GM23248 (cell line): ENCODE data around the gene SNX5. TPM values are rescaled to one million over a fixed set of nuclear protein-coding genes. Genes with fewer than 3 reads are reported as not detected.

Experiments used
- DNase-seq: peaks from one replicate; pipeline ENCODE4 v3.0.0-alpha.2; 2015
- H2AFZ ChIP-seq: fragments of 200-600 bp; sonication (generic); 2 replicates; pipeline ENCODE4 v1.6.1; 2016; ENCODE audit warnings: antibody characterized with exemption
- H3F3A ChIP-seq: fragments of 200-600 bp; sonication (generic); 2 replicates; pipeline ENCODE4 v1.6.1; 2016; ENCODE audit warnings: mild to moderate bottlenecking, antibody characterized with exemption, mixed run types; ENCODE audit not compliant: insufficient read depth
- H3K27ac ChIP-seq: fragments of 200-600 bp; sonication (generic); 2 replicates; pipeline ENCODE4 v1.5.1; 2016; ENCODE audit warnings: mild to moderate bottlenecking
- H3K27me3 ChIP-seq: fragments of 200-600 bp; sonication (generic); replicated peaks from 2 replicates; pipeline ENCODE4 v1.6.1; 2016; ENCODE audit warnings: mild to moderate bottlenecking; ENCODE audit not compliant: insufficient read depth
- H3K36me3 ChIP-seq: fragments of 200-600 bp; sonication (generic); 2 replicates; pipeline ENCODE4 v1.6.1; 2016; ENCODE audit warnings: low read depth, mild to moderate bottlenecking
- H3K4me1 ChIP-seq: fragments of 200-600 bp; sonication (generic); 2 replicates; pipeline ENCODE4 v1.6.1; 2016; ENCODE audit warnings: mild to moderate bottlenecking; ENCODE audit not compliant: insufficient read depth
- H3K4me2 ChIP-seq: fragments of 200-600 bp; sonication (generic); one replicate; pipeline ENCODE4 v1.6.1; 2016; ENCODE audit warnings: mild to moderate bottlenecking; ENCODE audit not compliant: unreplicated experiment
- H3K4me3 ChIP-seq: fragments of 200-600 bp; sonication (generic); 2 replicates; pipeline ENCODE4 v1.5.1; 2016; ENCODE audit warnings: mild to moderate bottlenecking
- H3K79me2 ChIP-seq: fragments of 200-600 bp; sonication (generic); 2 replicates; pipeline ENCODE4 v1.6.1; 2016; ENCODE audit warnings: mild to moderate bottlenecking; ENCODE audit not compliant: insufficient read depth
- H3K9ac ChIP-seq: fragments of 200-600 bp; sonication (generic); 2 replicates; pipeline ENCODE4 v1.6.1; 2016; ENCODE audit warnings: mild to moderate bottlenecking
- H3K9me2 ChIP-seq: fragments of 200-600 bp; sonication (generic); 2 replicates; pipeline ENCODE4 v1.6.1; 2016; ENCODE audit warnings: mixed run types, mild to moderate bottlenecking, moderate library complexity; ENCODE audit not compliant: insufficient read depth
- H3K9me3 ChIP-seq: fragments of 200-600 bp; sonication (generic); one replicate; pipeline ENCODE4 v1.6.1; 2017; ENCODE audit warnings: low read depth
- H4K20me1 ChIP-seq: fragments of 200-600 bp; sonication (generic); 2 replicates; pipeline ENCODE4 v1.6.0; 2016; ENCODE audit not compliant: insufficient read depth
- EZH2 ChIP-seq: fragments of 200-600 bp; sonication (generic); IDR thresholded peaks from 2 replicates; pipeline ENCODE4 v1.6.1; 2018; ENCODE audit warnings: antibody characterized with exemption, mild to moderate bottlenecking; ENCODE audit not compliant: insufficient read depth, poor library complexity, severe bottlenecking
- EZH2phosphoT487 ChIP-seq: fragments of 200-600 bp; sonication (generic); IDR thresholded peaks from 2 replicates; pipeline ENCODE4 v1.6.1; 2018; ENCODE audit warnings: antibody characterized with exemption, moderate library complexity, mild to moderate bottlenecking, low read depth; ENCODE audit not compliant: insufficient read depth
- WGBS, 2 experiments: methylation state at CpG; one replicate each; pipeline ENCODE4 v1.1.6; 2015 to 2017; ENCODE audit warnings: low lambda C conversion rate in 2 of 2, low coverage in 1 of 2; ENCODE audit errors: missing lambda C conversion rate in 2 of 2; 5-methylcytosine and 5-hydroxymethylcytosine counted together
- in situ Hi-C: fragments of 300-500 bp; cut with MboI; formaldehyde crosslinking; loops from 2 replicates; pipeline ENCODE4 v1.15.0; 2020
- polyA plus RNA-seq: library from polyadenylated mRNA; unstranded; fragments of >200 nt; fragmentation: Nextera tagmentation; extraction: Ambion mirVana; gene quantifications from 2 replicates; pipeline ENCODE4 v1.2.1, GENCODE V29; 2016
- total RNA-seq: library from RNA; depleted of rRNA; stranded (reverse); fragments of >200 nt; shearing (Covaris generic); gene quantifications from 2 replicates; pipeline ENCODE4 v1.2.3, GENCODE V29; 2014

SNX5 gene
- total and polyA plus RNA-seq, 2 experiments from 2014 or later, result 65.2 to 70.7 TPM

DNA sequence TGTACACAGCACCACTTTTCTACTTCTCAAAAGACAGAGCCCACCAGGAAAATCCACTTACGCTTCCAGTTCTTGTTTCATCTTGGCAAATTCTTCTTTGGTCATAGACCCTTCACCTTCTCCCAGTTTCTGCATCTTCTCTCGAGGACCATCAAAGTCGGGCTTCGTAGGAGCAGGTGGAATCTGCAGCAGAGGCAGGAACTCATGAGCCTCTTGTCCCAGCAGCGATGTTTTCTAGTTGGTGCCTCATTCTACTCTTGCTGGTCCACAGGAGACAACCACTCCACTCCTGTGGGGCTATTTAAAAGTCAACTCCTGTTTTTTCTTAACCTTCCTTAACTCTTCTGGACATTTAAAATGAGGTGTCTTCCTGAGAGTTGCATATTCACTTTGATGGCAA, 14.7 kb downstream of the SNX5 start:
- Histone ChIP-seq H3K9me3 (no peaks in the 10 kb centered on the region), H3K79me2 (peaks cover 100% of the 10 kb centered on the region), H3F3A (peaks cover 41% of the 10 kb centered on the region), H3K4me1 (peaks cover 17% of the 10 kb centered on the region), H3K27me3 (no peaks in the 10 kb centered on the region), H3K9ac (no peak overlapping the region), H3K27ac (no peak overlapping the region), H3K9me2 (no peaks in the 10 kb centered on the region), H3K4me3 (no peak overlapping the region), H3K4me2 (no peak overlapping the region), H3K36me3 (peaks cover 73% of the 10 kb centered on the region), H2AFZ (no peak overlapping the region), H4K20me1 (peaks cover 14% of the 10 kb centered on the region)
- in situ Hi-C loops, result no loop called here
- no peak for DNase-seq
- 98 to 99% methylated on average over 5 of the region's 5 CpGs for WGBS, 2 experiments
- TF ChIP-seq EZH2 (no peak), EZH2phosphoT487 (no peak)

DNA sequence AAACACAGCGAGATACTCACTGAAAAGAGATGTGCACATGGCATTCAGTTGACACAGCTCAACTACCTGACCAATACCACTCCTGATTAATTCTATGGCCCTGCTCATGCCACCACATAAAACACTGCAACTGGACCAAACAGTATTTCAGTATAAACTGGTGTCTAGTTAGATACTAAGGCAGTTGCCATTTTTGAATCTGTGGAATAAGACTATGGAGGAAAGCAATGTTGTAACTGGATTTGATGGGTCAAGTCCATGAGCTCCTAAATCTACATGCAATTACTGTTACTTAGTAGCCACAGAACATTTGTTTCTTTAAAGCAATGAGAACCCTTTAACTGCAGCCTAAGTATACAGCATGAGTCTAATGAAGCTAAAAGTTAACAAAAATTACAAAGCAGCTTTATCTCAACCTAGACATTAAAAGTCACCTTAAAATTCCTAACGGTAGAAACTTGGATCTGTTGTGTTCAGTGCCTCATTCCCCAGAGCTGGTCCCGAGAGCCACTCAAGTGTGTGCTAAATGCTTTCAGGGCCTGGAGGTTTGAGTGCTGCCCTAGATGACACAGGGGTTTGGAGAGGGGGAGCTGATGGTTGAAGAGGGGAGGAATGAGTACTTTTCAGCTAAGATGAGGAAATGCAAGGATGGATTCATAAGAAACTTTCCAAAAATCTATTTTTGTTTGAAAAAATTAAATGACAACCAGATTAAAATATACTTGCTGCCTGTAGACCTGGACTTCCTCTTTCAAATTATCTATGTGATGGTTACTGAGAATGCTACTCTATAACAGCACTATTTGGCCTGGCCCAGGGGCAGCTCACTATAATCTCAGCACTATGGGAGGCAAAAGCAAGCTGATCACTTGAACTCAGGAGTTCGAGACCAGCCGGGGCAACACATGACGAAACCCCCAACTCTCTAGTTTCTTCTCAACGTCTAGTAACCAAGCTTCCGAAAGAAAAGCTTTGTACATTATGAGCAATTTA, 15.6 kb downstream of the SNX5 start:
- H3K36me3 ChIP-seq, result peaks cover 82% of the 10 kb centered on the region
- no peak overlapping the region for H3K4me2 ChIP-seq
- peaks cover 7% of the 10 kb centered on the region for H3K4me1 ChIP-seq
- H3K9me3 ChIP-seq, result no peaks in the 10 kb centered on the region
- no peak overlapping the region for H3K27ac ChIP-seq
- no peak overlapping the region for H3K4me3 ChIP-seq
- no peak for DNase-seq
- TF ChIP-seq EZH2phosphoT487 (no peak), EZH2 (no peak)
- H3K27me3 ChIP-seq, result no peaks in the 10 kb centered on the region
- H3K9me2 ChIP-seq, result no peaks in the 10 kb centered on the region
- 85 to 86% methylated on average over 8 of the region's 8 CpGs for WGBS, 2 experiments
- H3K79me2 ChIP-seq, result peaks cover 100% of the 10 kb centered on the region
- H4K20me1 ChIP-seq, result peaks cover 6% of the 10 kb centered on the region; the same call in 1 of the 2 replicates
- H3F3A ChIP-seq, result peaks cover 41% of the 10 kb centered on the region
- no peak overlapping the region for H3K9ac ChIP-seq
- H2AFZ ChIP-seq, result no peak overlapping the region
- in situ Hi-C loops, result no loop called here

DNA sequence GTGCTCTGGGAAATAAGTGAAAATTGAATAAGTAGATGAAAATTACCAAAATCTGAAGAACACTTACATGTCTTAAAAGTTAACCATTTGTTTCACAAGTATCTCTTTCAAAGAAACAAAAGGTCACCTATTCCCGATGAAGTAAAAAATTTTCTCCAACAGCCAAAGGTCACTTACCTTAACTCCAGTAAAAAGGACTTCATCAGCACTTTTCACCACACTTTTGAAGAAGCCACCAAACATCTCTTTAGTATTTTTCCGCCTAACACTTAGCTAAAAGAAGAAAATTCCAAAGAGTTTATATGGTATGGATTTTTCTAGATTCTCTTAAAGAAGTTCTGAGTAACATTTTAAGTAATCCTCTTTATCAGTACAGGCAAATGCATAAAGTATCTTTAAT, 17.3 kb downstream of the SNX5 start:
- TF ChIP-seq EZH2phosphoT487 (no peak), EZH2 (no peak)
- in situ Hi-C loops, result no loop called here
- Histone ChIP-seq H3K27me3 (no peaks in the 10 kb centered on the region), H3K4me2 (no peak overlapping the region), H3K27ac (no peak overlapping the region), H3K4me3 (no peak overlapping the region), H3K79me2 (peaks cover 97% of the 10 kb centered on the region), H3K9me3 (no peaks in the 10 kb centered on the region), H3F3A (peaks cover 39% of the 10 kb centered on the region), H3K9ac (no peak overlapping the region), H3K36me3 (peaks cover 99% of the 10 kb centered on the region), H4K20me1 (peaks cover 3% of the 10 kb centered on the region; the same call in 1 of the 2 replicates), H3K9me2 (no peaks in the 10 kb centered on the region), H2AFZ (no peak overlapping the region), H3K4me1 (no peaks in the 10 kb centered on the region)
- WGBS, 2 experiments, result 75% methylated on average over 2 of the region's 2 CpGs
- no peak for DNase-seq

DNA sequence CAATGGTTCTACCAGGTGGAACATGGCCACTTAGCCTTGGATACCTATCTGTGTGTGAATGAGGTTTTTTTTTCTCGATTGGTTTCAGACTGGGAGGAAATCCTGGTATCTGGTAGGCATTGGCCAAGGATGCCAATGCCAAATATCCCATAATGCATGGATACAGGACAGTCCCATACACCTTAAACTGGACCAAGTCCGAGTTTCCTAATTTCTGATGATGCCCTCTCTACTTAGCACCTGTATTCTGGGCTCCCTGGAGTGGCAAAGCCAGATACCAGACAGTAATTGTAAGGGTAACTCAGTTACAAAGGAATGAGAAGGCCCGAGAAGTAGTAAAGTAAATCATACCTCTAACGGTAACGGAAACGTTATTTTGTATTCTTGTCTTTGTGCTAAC, 17.9 kb downstream of the SNX5 start:
- H4K20me1 ChIP-seq, result peaks cover 3% of the 10 kb centered on the region; the same call in 1 of the 2 replicates
- no peak overlapping the region for H3K4me3 ChIP-seq
- H3K36me3 ChIP-seq, result peaks cover 98% of the 10 kb centered on the region
- no peaks in the 10 kb centered on the region for H3K27me3 ChIP-seq
- TF ChIP-seq EZH2phosphoT487 (no peak), EZH2 (no peak)
- no peaks in the 10 kb centered on the region for H3K9me2 ChIP-seq
- H3K9me3 ChIP-seq, result no peaks in the 10 kb centered on the region
- in situ Hi-C loops, result no loop called here
- no peak overlapping the region for H3K9ac ChIP-seq
- WGBS, 2 experiments, result 85% methylated on average over 6 of the region's 6 CpGs
- no peak overlapping the region for H2AFZ ChIP-seq
- H3K4me2 ChIP-seq, result no peak overlapping the region
- DNase-seq, result no peak
- peaks cover 34% of the 10 kb centered on the region for H3F3A ChIP-seq
- H3K4me1 ChIP-seq, result no peaks in the 10 kb centered on the region
- H3K27ac ChIP-seq, result no peak overlapping the region
- H3K79me2 ChIP-seq, result peaks cover 97% of the 10 kb centered on the region
